Putamen (tissue), 1 donor: ENCODE results near the gene PAN3.
A peak's percentile ranks its signal among the peaks of the same experiment; 100 is the strongest.

Experiments used
- DNase-seq: peaks from one replicate; pipeline ENCODE4 v3.0.0-alpha.2; 2016; ENCODE audit warnings: low spot score

The PAN3 gene

DNA sequence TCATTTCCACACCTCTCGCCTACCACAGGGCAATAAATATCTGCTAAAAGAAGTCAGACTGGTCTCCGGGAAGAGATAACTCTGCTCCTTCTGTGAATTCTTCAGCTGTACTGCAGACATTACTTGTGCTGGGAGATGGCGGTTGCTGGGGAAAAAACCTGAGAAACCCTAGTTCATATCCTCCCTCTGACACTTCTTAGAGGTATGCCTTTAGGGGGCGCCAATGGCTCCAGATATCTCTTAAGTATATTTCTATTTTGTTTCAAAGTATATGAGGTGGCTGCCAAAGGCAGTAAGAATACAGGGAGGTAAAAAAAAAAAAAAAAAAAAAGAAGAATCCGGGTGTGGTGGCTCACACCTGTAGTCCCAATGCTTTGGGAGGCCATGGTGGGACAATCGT lies 175.2 kb downstream of the PAN3 start:
- no peak for DNase-seq

GRCh38 chr13:28314879-28315278 lies 176.5 kb downstream of the PAN3 start:
- DNase-seq: no peak

DNA sequence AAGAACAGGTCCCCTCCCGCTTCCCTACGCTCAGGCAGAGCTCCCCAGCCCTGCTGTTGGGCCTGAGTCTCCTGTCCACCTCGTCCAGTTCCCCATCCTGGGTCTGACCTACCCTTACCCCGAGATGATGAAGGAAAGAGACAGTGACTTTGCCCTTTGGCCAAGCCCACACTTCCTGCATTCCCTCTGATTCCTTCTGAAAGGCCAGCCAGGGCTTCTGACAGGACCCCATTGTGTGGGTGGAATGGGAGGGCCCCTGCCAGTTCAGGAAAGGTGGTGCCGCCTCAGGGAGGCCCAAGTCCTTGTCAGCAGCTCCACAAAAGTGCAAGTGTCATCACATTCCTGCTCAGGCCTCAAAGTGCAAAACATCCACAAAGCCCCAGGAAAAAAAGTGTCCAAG lies 177.8 kb downstream of the PAN3 start:
- no peak for DNase-seq

- no peak for DNase-seq
Measured at GRCh38 chr13:28316836-28317235, 178.5 kb downstream of the PAN3 start.

DNA sequence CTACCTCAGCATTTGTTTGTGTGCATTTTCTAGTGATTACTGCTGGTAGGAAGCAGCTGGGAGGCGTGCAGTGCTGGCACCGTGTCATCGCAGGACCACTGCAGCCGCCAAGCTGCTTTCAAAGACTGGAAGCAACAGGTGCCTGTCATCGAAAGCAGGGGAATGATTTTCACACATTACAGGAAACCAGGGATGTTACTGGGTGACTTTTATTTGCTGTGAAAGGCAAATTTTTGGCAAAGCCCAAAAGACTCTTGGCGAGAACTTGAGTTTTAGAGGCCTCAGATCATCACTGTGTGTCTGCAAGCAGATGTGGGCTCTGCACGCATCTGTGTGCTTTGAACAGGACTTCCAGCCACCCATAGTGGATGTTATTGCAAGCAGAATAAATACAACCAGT lies 180.2 kb downstream of the PAN3 start:
- DNase-seq: no peak

DNA sequence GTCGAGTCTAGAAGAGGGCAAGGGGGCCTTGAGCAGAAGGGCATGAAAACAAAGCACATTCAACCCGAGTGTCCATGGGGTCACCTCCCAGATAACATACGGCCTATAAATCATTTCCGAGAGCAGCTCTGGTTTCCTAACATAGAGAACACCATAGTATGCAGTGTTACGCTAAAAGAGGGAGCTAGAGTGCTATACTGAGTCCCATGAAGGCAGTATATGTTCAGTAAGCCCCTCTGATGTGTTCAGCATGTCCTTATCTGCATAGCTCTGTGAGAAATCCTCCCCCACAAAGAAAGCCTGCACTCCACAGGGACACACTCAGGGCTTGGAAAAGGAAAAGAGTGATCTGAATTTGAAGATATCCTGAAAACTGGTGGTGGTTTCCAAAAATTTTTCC lies 181.2 kb downstream of the PAN3 start:
- no peak for DNase-seq

- no peak for DNase-seq
Measured at GRCh38 chr13:28320209-28320608, 181.9 kb downstream of the PAN3 start.

DNA sequence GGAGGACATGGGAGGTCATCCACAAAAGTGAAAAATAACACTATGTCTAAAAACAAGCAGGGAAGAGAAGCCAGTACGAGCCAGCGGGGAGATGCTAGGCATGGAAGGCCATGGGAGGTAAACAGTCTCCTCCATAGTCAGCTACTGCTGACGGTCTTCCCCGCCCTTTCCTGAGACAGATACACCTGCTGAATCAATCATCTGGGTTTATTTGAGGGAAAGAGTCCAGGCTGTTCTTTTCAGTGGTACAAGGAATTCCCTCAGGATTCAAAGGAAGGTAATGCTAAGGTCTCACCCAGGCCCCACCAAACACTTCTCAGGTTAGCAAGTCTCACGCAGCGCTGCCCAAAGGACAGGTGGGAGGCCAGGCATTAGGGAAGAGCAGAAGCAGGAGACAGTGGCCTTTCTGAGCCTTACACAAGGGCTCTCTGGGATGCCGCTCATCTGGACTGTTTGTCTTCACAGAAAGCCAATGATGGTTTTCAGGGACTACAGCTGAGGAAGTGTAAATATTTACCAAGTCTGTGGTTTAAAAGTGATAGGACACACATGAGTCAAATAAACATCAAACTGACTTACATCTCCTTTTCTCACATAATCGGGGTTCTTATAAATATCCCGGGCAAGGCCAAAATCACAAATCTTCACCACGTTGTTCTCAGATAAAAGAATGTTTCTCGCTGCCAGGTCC lies 182.7 kb downstream of the PAN3 start:
- DNase-seq: no peak

- no peak for DNase-seq
Measured at GRCh38 chr13:28321756-28322155, 183.4 kb downstream of the PAN3 start.

- DNase-seq: no peak
Measured at GRCh38 chr13:28322256-28322905, 184.0 kb downstream of the PAN3 start.

GRCh38 chr13:28324181-28324789 lies 185.9 kb downstream of the PAN3 start:
- DNase-seq: peak; percentile 20

DNA sequence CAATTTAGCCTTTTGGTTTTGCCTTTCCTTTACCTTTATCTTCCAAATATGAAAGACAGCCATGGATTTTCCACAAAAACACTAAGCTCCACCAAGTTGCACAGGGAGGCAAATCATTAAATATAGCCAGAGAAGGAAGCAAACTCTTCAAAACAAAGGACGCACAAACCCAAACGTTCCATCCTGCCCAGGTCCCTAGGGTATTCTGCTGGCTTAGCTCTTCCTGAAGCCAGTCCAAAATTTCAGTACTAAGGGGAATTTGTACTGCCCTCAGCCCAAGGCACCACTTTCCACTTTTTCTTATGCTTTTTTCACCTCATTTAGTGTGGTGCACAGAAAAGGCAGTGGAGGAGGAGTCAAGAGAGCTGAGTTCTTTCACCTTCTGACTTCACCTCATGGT lies 186.7 kb downstream of the PAN3 start:
- no peak for DNase-seq

DNA sequence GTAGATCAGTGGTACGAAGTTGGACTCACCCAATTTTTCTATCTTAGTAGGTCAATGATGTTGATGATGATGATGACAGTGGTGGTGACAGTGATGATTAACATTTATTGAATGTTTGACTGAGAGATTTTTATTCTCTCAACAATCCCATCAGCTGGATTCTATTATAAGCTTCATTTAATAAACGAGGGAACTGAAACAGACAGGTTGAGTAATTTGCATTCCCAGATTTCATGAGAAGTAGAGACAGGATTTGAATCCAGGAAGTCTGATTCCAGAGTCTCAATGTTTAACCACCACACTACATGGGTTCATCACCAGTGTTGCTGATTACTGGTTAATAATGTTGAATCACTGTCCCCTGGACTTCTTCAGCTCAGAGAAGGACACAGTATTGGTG lies 187.7 kb downstream of the PAN3 start:
- no peak for DNase-seq

DNA sequence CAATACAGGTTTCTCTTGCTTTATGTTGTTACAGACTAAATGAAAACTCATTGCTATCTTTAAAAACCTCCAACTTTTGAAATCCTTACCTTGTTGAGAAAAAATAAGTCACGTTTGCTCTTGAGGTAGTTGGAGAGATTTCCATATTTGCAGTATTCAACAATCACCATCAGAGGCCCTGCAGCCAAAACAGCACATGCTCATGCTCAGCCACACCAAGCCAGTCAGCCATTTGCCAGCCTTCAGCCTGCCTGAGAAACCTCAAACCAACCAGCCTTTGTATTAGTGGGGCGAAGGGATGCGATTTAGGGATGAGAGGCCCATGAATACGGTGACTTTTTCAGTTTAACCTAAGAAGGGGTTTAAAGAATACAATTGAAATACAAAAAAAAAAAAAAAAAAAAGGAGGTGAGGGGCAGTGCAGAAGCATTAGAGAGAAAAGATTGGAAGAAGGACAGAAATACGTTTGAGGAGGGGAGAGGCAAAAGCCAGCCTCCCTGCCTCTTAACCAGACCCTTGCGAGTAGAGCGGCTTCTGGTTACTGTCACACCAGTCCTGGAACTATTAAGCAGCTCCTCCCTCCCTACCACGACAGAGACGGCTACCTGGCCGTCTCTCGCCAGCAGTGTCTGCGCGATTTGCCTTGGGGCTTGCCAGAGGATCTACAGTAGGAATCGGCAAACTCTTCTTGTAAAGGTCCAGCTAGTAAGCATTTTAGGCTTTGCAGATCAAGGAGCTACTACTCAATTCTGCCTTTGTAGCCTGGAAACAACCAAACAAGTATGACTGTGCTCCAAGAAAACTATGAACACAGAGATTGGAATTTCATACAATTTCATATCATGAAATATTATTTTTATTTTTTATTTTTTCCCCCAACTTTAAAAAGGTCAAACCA lies 189.3 kb downstream of the PAN3 start:
- no peak for DNase-seq

DNA sequence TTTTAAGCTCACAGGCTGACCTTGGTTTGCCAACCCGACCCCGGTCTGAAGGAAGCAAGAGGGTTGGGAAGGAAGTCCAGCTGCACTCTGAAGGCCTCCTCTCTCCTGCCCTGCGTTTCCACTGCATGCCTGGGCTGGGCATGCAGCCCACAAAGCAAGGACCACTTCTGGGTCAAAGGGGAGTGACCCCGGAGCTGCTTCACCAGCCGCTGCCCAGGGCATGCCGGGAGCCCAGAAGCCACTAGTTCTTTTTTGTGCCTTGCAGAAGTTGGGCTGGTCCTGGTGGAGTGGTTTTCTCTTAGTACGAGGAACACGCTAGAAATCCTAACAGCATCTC lies 189.9 kb downstream of the PAN3 start:
- DNase-seq: no peak

GRCh38 chr13:28329395-28330158 lies 191.2 kb downstream of the PAN3 start:
- DNase-seq: no peak

- DNase-seq: no peak
Measured at GRCh38 chr13:28333204-28333881, 195.0 kb downstream of the PAN3 start.

GRCh38 chr13:28336193-28336657 lies 197.9 kb downstream of the PAN3 start:
- no peak for DNase-seq

- DNase-seq: no peak
Measured at GRCh38 chr13:28337166-28338005, 199.0 kb downstream of the PAN3 start.

DNA sequence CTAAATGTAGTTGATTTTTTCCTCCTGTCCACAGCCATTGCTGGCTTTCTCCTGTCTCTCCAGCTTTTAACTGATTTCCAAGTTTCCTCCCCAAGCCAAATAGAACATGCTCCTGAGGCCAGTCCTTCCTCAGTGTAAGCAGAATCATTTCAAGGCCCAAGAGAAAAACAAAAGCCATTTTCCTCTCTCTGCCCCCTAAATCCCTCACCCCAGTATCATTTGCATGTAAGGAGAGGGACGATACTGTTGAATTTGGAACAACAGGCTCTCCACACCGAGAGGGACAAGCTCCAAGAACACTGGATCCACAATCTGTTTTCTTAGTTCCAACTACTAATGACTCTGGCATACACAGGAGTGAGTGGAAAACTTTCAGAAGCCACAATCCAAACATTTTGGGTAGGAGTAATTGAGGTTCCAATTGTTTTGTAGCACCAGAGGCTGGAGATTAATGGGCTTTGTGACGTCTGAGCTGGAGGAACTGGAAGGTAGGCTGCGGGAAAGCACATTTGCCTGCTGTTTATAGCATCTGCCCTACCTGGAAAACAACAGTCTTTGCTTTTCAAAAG lies 199.7 kb downstream of the PAN3 start:
- no peak for DNase-seq
